Bone marrow (tissue), 2 donors: ENCODE results near the gene EIF3I.
"Not testable (repeated sequence)": the region's sequence is repeated elsewhere in the genome, so short reads cannot be mapped to it uniquely, and the experiment has no call there.

Source experiments
- DNase-seq, 2 donors: peaks; one replicate each; lab custom pipeline; 2025; lab: John Stamatoyannopoulos, UW

EIF3I gene

DNA sequence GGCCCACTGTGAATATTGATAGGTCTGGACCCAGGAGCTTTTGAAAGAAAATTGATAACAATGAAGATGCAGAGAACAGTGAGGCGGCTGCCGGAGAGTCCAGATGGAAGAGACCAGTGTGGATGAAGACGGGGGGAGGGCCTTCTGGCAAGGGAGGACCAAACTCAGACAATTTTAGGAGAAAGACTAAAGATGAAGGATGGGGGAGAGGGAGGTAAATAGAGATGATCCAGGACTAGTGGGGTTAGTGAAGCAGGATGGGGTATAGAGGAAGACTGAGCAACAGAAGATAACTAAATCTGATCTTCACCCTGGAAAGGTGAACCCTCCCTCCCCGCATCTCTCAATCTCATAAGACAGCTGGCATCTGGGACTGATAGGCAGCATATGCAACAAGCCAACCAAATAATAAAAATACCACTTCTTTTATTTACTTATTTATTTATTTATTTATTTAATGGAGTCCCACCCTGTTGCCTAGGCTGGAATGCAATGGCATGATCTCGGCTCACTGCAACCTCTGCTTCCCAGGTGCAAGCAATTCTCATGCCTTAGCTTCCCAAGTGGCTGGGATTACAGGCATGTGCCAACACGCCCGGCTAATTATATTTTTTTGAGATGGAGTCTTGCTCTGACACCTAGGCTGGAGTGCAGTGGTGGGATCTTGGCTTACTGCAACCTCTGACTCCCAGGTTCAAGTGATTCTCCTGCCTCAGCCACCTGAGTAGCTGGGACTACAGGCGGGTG is 10.5 kb downstream of the EIF3I start:
- DNase-seq, result no peak

- no peak for DNase-seq
These were observed 12.6 kb downstream of the EIF3I start for GRCh38 chr1:32234792-32235191.

DNA sequence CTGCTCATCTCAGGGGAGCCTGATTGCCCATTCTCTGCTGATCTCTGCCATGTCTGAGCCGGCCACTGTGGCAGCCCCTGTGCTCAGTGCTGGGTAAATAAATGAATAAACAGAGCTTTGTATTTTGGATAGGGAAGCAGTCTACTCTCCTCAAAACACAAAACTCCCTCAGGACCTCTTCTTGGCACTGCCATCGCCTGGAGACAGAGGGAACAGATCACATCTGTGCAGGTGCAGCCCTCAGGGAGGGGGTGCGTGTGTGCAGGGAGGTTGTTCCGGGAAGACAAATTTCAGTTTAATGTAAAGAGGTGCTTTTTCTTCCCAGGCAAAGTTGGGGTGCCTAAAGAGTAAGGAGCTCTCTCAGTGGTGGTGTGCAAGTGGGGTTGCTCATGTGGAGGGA is 17.1 kb downstream of the EIF3I start:
- no peak for DNase-seq

- no peak for DNase-seq
These were observed 17.6 kb downstream of the EIF3I start for GRCh38 chr1:32239790-32240139.

- DNase-seq, result peak; percentile 17
These were observed 18.1 kb downstream of the EIF3I start for GRCh38 chr1:32240140-32240951.

- peak in 1 of 2 donors; percentile 13 for DNase-seq
These were observed 19.0 kb downstream of the EIF3I start for GRCh38 chr1:32241001-32241763.

GRCh38 chr1:32242341-32242851 is 20.2 kb downstream of the EIF3I start:
- no peak for DNase-seq

DNA sequence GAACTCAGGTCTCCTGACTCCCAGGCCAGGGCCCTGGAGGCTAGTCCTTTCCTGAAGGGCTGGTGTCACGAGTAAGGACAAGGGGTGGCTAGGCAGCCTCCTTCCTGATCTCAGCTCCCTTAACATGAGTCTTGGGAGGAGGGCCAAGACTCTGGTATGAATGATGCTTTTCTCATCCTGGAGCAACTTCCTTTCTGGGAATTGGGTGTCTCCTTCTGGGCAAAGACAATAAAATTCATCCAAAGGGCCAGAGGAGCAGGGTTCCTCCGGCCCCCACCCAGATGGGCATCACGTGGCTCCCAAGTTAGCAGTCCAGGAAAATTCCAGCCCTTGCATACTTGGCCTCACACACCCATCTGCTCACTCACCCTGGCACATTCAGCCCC is 24.7 kb downstream of the EIF3I start, which contains the start of gene FAM167B:
Gene FAM167B, plus strand, starts transcription at position 335 of the 386 bp plus-strand sequence. CDS start 200 bp downstream, outside the sequence.
- DNase-seq, result no peak

GRCh38 chr1:32247452-32247851 is 25.2 kb downstream of the EIF3I start:
- no peak for DNase-seq

DNA sequence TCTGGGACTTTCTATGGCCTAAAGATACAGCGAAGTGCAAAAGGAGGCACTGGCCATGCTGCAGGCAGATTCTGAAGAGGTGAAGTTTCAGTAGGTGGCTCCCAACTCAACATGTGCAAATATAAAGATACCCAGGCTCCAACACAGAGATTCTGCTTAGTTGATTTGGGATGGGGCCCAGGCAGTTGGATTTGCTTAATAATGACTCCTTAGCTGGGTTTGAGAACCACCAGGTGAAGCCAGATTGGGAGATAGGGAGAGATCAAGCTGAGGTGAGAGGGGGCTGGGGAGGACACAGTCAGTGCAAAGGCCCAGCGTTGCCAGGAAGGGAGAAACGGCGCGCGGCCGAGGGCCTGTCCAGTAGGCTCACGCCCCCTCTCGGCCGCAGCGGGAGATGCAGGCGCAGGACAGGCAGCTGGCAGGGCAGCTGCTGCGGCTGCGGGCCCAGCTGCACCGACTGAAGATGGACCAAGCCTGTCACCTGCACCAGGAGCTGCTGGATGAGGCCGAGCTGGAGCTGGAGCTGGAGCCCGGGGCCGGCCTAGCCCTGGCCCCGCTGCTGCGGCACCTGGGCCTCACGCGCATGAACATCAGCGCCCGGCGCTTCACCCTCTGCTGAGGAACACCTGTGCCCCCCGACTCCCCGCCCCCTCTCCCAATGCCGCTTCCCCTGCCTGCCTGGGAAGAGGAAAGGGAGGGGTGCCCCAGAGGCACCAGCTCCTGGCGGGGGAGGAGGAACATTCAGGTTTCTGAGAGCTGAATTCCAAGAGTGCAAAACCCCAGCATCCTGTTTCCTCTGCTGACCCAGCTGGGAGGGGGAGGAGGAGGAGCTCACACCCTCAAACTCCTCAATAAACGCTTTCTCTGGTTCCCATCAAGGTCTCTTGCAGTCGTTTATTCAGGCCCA is 26.0 kb downstream of the EIF3I start:
- peak in 1 of 2 donors; percentile 15 for DNase-seq

DNA sequence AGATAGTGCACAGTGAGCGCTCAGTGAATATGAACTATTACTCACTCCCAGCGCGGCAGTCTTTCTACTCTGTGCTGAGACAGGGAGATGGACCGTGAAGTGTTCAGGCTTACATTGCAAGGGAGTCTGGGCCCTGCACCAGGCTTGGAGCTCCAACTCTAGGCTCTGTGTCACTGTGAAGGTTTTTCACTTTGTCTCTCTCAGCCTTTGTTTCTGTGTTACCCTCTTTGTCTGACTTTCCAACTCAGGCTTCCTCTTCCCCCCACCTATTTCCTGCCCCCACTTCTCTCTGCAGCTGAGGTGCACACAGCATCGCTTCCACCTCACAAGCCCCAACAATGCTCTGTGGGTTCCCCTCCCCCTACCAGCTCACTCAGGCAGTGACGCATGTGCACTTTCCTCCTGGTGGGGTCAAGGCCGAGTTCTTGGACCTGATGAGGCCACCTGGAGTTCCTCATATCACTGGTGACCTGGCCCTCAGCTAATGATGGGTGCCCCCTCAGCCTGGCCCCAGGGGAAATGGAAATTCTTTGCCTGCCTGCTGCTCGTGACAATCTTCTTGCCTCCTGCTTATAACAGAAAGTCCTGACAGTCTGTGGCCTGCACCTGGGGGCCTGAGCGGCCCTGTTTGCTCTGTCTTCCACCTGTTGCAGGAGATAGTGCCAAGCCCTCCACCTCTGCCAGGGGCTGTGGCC is 27.8 kb downstream of the EIF3I start:
- peak in 1 of 2 donors; percentile 83 for DNase-seq

DNA sequence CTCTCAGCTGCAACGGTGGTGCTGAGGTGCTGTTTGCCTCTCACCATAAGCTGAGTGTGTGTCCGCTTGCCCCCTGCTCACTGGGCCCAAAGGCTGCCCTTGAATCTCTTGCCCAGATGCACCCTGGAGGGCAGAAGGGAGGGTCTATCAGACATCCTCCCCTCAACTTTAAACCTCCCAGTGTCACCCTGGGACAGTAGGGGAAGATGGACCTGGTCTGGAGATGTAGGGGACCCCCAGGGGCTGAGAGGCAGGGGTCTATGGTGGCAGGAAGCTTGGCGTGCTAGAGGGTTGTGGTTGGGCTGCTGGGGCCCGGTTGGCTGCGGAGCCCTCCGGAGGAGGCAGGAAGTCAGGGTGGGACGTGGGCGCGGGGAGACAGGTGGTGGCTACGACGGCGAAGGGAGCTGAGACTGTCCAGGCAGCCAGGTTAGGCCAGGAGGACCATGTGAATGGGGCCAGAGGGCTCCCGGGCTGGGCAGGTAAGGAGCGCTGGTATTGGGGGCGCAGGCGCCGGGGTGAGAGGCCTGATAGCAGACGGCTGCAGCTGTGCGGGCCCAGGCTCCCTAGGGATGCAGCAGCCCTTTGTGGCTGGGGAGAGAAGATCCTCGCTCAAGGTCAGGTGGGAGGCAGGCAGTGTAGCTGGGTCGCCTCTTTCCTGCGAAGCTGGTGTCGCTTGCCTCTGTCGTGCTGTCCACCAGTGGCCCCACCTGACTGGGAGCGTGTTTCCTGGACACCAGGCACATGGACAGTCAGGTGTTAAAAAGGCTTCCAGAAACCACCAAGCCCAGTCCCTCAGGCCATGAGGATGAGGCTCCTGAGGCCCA is 28.9 kb downstream of the EIF3I start, which contains the start of gene LCK:
Gene LCK, plus strand, starts transcription at position 373 of the 824 bp plus-strand sequence. CDS start 23,065 bp downstream, outside the sequence.
- no peak for DNase-seq

- DNase-seq, result no peak
These were observed 33.2 kb downstream of the EIF3I start for GRCh38 chr1:32255072-32256071.

GRCh38 chr1:32256473-32257226 is 34.4 kb downstream of the EIF3I start:
- DNase-seq, result no peak

- no peak for DNase-seq
These were observed 35.0 kb downstream of the EIF3I start for GRCh38 chr1:32257227-32257508.

DNA sequence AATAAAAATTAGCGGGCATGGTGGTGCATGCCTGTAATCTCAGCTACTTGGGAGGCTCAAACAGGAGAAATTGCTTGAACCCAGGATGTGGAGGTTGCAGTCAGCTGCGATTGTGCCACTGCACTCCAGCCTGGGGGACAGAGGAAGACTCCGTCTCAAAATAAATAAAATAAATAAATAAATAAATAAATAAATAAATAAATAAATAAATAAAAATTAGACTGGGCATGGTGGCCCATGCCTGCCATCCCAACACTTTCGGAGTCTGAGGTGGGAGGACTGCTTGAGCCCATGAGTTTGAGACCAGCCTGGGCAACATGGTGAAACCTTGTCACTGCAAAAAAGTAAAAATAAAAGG is 41.0 kb downstream of the EIF3I start:
- DNase-seq, result not testable (repeated sequence)

DNA sequence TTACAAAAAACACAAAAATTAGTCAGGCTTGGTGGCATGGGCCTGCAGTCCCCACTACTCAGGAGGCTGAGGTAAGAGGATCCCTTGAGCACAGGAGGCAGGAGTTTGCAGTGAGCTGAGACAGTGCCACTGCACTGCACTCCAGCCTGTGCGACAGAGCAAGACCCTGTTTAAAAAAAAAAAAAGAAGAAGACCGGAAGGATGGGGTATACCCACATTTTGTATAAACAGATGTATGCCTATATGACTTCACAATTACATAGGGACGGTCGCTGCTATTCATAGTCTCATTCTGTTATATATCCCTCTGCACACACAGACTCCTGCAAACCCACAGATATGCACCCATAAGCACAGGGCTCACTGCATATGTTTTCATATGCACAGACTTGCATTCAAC is 41.5 kb downstream of the EIF3I start:
- no peak for DNase-seq

GRCh38 chr1:32265846-32266245 is 43.6 kb downstream of the EIF3I start:
- no peak for DNase-seq
